HepG2 (cell line): ENCODE measurements around the gene SCYL1.

Source experiments
- MTA1 ChIP-seq: sonication (generic); formaldehyde crosslinking; IDR thresholded peaks from 2 replicates; pipeline ENCODE4 v1.4.0; 2020; ENCODE audit warnings: missing genetic modification reagents, mild to moderate bottlenecking, borderline replicate concordance
- SNAPC2 ChIP-seq: sonication (generic); formaldehyde crosslinking; IDR thresholded peaks from 2 replicates; pipeline ENCODE4 v1.8.1; 2022; ENCODE audit warnings: mild to moderate bottlenecking, missing genetic modification reagents
- SP1 ChIP-seq, 2 experiments: fragments of 450-650 bp in 1 of 2; sonication (generic) in 1 of 2; formaldehyde crosslinking in 1 of 2; IDR thresholded peaks; 2 replicates each; pipeline versions ENCODE4 v1.4.0 to v1.6.1; 2016 to 2020; ENCODE audit warnings: missing genetic modification reagents in 1 of 2
- ZNF549 ChIP-seq: sonication (generic); formaldehyde crosslinking; IDR thresholded peaks from 2 replicates; pipeline ENCODE4 v1.5.0; 2020; ENCODE audit warnings: missing genetic modification reagents
- ZNF879 ChIP-seq: sonication (generic); formaldehyde crosslinking; IDR thresholded peaks from 2 replicates; pipeline ENCODE4 v1.8.1; 2023; ENCODE audit warnings: missing genetic modification reagents
- TF ChIP-seq, protein P1 (sequence below): sonication (generic); formaldehyde crosslinking; IDR thresholded peaks from 2 replicates; pipeline ENCODE4 v1.5.0; 2020; ENCODE audit warnings: mild to moderate bottlenecking, missing genetic modification reagents, moderate library complexity
- TF ChIP-seq, protein P2 (sequence below): sonication (generic); formaldehyde crosslinking; IDR thresholded peaks from 2 replicates; pipeline ENCODE4 v1.4.0; 2020; ENCODE audit warnings: mild to moderate bottlenecking, missing genetic modification reagents
- TF ChIP-seq, protein P3 (sequence below): sonication (generic); formaldehyde crosslinking; IDR thresholded peaks from 2 replicates; pipeline ENCODE4 v1.4.0; 2020; ENCODE audit warnings: missing genetic modification reagents
- TF ChIP-seq, protein P4 (sequence below): sonication (generic); formaldehyde crosslinking; IDR thresholded peaks from 2 replicates; pipeline ENCODE4 v1.4.0; 2020; ENCODE audit warnings: missing genetic modification reagents

DNA sequence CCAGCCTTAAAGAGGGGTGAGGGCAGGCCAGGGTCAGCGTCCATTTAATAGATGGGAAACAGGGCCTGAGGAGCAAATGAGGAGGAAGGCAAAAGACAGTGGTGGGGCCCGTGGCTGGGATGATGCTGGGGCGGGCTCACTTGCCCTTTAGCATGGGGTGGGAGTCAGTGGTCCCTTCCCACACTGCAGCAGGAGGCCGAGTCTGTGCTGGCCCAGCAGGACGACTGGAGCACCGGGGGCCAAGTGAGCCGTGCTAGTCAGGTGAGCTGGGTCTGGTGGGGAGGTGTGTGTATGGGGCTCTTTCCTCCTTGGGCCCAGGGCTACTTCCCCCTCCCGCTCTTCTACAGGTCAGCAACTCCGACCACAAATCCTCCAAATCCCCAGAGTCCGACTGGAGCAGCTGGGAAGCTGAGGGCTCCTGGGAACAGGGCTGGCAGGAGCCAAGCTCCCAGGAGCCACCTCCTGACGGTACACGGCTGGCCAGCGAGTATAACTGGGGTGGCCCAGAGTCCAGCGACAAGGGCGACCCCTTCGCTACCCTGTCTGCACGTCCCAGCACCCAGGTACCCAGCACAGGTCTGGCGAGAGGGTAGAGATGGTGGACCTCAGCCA lies 12.8 kb downstream of the SCYL1 start:
- TF ChIP-seq, protein P1, sequence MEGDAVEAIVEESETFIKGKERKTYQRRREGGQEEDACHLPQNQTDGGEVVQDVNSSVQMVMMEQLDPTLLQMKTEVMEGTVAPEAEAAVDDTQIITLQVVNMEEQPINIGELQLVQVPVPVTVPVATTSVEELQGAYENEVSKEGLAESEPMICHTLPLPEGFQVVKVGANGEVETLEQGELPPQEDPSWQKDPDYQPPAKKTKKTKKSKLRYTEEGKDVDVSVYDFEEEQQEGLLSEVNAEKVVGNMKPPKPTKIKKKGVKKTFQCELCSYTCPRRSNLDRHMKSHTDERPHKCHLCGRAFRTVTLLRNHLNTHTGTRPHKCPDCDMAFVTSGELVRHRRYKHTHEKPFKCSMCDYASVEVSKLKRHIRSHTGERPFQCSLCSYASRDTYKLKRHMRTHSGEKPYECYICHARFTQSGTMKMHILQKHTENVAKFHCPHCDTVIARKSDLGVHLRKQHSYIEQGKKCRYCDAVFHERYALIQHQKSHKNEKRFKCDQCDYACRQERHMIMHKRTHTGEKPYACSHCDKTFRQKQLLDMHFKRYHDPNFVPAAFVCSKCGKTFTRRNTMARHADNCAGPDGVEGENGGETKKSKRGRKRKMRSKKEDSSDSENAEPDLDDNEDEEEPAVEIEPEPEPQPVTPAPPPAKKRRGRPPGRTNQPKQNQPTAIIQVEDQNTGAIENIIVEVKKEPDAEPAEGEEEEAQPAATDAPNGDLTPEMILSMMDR (CRISPR knock-in tag), result no peak
- TF ChIP-seq SNAPC2 (CRISPR knock-in tag), result no peak
- TF ChIP-seq, protein P2, sequence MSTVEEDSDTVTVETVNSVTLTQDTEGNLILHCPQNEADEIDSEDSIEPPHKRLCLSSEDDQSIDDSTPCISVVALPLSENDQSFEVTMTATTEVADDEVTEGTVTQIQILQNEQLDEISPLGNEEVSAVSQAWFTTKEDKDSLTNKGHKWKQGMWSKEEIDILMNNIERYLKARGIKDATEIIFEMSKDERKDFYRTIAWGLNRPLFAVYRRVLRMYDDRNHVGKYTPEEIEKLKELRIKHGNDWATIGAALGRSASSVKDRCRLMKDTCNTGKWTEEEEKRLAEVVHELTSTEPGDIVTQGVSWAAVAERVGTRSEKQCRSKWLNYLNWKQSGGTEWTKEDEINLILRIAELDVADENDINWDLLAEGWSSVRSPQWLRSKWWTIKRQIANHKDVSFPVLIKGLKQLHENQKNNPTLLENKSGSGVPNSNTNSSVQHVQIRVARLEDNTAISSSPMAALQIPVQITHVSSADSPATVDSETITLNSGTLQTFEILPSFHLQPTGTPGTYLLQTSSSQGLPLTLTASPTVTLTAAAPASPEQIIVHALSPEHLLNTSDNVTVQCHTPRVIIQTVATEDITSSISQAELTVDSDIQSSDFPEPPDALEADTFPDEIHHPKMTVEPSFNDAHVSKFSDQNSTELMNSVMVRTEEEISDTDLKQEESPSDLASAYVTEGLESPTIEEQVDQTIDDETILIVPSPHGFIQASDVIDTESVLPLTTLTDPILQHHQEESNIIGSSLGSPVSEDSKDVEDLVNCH, result no peak
- TF ChIP-seq, protein P3, sequence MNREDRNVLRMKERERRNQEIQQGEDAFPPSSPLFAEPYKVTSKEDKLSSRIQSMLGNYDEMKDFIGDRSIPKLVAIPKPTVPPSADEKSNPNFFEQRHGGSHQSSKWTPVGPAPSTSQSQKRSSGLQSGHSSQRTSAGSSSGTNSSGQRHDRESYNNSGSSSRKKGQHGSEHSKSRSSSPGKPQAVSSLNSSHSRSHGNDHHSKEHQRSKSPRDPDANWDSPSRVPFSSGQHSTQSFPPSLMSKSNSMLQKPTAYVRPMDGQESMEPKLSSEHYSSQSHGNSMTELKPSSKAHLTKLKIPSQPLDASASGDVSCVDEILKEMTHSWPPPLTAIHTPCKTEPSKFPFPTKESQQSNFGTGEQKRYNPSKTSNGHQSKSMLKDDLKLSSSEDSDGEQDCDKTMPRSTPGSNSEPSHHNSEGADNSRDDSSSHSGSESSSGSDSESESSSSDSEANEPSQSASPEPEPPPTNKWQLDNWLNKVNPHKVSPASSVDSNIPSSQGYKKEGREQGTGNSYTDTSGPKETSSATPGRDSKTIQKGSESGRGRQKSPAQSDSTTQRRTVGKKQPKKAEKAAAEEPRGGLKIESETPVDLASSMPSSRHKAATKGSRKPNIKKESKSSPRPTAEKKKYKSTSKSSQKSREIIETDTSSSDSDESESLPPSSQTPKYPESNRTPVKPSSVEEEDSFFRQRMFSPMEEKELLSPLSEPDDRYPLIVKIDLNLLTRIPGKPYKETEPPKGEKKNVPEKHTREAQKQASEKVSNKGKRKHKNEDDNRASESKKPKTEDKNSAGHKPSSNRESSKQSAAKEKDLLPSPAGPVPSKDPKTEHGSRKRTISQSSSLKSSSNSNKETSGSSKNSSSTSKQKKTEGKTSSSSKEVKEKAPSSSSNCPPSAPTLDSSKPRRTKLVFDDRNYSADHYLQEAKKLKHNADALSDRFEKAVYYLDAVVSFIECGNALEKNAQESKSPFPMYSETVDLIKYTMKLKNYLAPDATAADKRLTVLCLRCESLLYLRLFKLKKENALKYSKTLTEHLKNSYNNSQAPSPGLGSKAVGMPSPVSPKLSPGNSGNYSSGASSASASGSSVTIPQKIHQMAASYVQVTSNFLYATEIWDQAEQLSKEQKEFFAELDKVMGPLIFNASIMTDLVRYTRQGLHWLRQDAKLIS, result no peak
- TF ChIP-seq, protein P4, sequence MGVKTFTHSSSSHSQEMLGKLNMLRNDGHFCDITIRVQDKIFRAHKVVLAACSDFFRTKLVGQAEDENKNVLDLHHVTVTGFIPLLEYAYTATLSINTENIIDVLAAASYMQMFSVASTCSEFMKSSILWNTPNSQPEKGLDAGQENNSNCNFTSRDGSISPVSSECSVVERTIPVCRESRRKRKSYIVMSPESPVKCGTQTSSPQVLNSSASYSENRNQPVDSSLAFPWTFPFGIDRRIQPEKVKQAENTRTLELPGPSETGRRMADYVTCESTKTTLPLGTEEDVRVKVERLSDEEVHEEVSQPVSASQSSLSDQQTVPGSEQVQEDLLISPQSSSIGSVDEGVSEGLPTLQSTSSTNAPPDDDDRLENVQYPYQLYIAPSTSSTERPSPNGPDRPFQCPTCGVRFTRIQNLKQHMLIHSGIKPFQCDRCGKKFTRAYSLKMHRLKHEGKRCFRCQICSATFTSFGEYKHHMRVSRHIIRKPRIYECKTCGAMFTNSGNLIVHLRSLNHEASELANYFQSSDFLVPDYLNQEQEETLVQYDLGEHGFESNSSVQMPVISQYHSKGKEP, result no peak
- no peak for TF ChIP-seq ZNF879 (CRISPR knock-in tag)
- no peak for TF ChIP-seq MTA1 (CRISPR knock-in tag)
- TF ChIP-seq SP1 (IDR thresholded peaks at IDR 0.05), result no peak
- TF ChIP-seq SP1 (CRISPR knock-in tag; IDR thresholded peaks at IDR 0.05), result no peak
- no peak for TF ChIP-seq ZNF549 (CRISPR knock-in tag)
